Neuronal stem cell (in vitro differentiated cells): ENCODE measurements around the gene PIGV.

Experiments
- DNase-seq: peaks from one replicate; pipeline ENCODE4 v3.0.0-alpha.2; 2013; ENCODE audit warnings: low spot score
- H2AFZ ChIP-seq: one replicate; pipeline ENCODE4 v1.6.1; 2013; ENCODE audit warnings: mild to moderate bottlenecking, low read length, inconsistent platforms
- H2AK5ac ChIP-seq: 2 replicates; pipeline ENCODE4 v1.6.1; 2013; ENCODE audit warnings: low read depth, mild to moderate bottlenecking, inconsistent platforms, low read length, moderate library complexity, mixed read lengths
- H2BK120ac ChIP-seq: 2 replicates; pipeline ENCODE4 v1.6.1; 2013; ENCODE audit warnings: low read depth, mild to moderate bottlenecking, inconsistent platforms, low read length, moderate library complexity, mixed read lengths
- H2BK12ac ChIP-seq: one replicate; pipeline ENCODE4 v1.6.1; 2013; ENCODE audit warnings: low read length, inconsistent platforms
- H2BK15ac ChIP-seq: 2 replicates; pipeline ENCODE4 v1.6.1; 2013; ENCODE audit warnings: mild to moderate bottlenecking, low read length, inconsistent platforms, mixed read lengths
- H2BK5ac ChIP-seq: one replicate; pipeline ENCODE4 v1.6.1; 2013; ENCODE audit warnings: inconsistent platforms, mild to moderate bottlenecking, low read length, moderate library complexity
- H3K14ac ChIP-seq: one replicate; pipeline ENCODE4 v1.6.1; 2013; ENCODE audit warnings: low read length, inconsistent platforms
- H3K18ac ChIP-seq: 2 replicates; pipeline ENCODE4 v1.6.1; 2013; ENCODE audit warnings: low read length, inconsistent platforms
- H3K23ac ChIP-seq: 2 replicates; pipeline ENCODE4 v1.6.1; 2013; ENCODE audit warnings: low read depth, mild to moderate bottlenecking, mixed read lengths, low read length, inconsistent platforms; ENCODE audit not compliant: poor library complexity
- H3K27ac ChIP-seq: replicated peaks from 3 replicates; pipeline ENCODE4 v1.5.1; 2013; ENCODE audit warnings: low read length, inconsistent platforms
- H3K27me3 ChIP-seq, 3 experiments: 2 replicates each; pipeline ENCODE4 v1.6.1; 2013; ENCODE audit warnings: low read length in 3 of 3, mild to moderate bottlenecking in 2 of 3, inconsistent platforms in 1 of 3, low read depth in 1 of 3, mixed read lengths in 1 of 3, moderate library complexity in 1 of 3; ENCODE audit not compliant: control insufficient read depth in 3 of 3, insufficient read depth in 3 of 3
- H3K36me3 ChIP-seq, 2 donors: replicated peaks in 1 of 2; 2 replicates each; pipeline ENCODE4 v1.6.1; 2013; ENCODE audit warnings: low read length in 2 of 2; ENCODE audit not compliant: control insufficient read depth in 2 of 2, insufficient read depth in 2 of 2
- H3K4ac ChIP-seq: 2 replicates; pipeline ENCODE4 v1.6.1; 2013; ENCODE audit warnings: inconsistent platforms, mild to moderate bottlenecking, low read length, moderate library complexity
- H3K4me1 ChIP-seq, 2 donors: 1 replicate in 1 of 2; 2 replicates in 1 of 2; pipeline ENCODE4 v1.6.1; 2013; ENCODE audit warnings: low read length in 2 of 2, low read depth in 1 of 2; ENCODE audit not compliant: control insufficient read depth in 2 of 2, insufficient read depth in 1 of 2
- H3K4me2 ChIP-seq: one replicate; pipeline ENCODE4 v1.6.1; 2013; ENCODE audit warnings: mild to moderate bottlenecking, low read length, inconsistent platforms; ENCODE audit not compliant: insufficient read depth, poor library complexity, severe bottlenecking
- H3K4me3 ChIP-seq, 2 donors: 2 replicates each; pipeline ENCODE4 v1.5.1; 2013; ENCODE audit warnings: low read length in 2 of 2, mild to moderate bottlenecking in 2 of 2, inconsistent platforms in 1 of 2, moderate library complexity in 1 of 2
- H3K79me1 ChIP-seq: one replicate; pipeline ENCODE4 v1.6.1; 2013; ENCODE audit warnings: low read depth, mild to moderate bottlenecking, inconsistent platforms, low read length, moderate library complexity
- H3K9ac ChIP-seq: one replicate; pipeline ENCODE4 v1.6.1; 2013; ENCODE audit warnings: mild to moderate bottlenecking, low read depth, low read length, inconsistent platforms; ENCODE audit not compliant: poor library complexity
- H3K9me3 ChIP-seq, 2 donors: replicated peaks in 1 of 2; 2 replicates each; pipeline versions ENCODE3 to v1.6.1; 2013; ENCODE audit warnings: low read length in 2 of 2, mild to moderate bottlenecking in 2 of 2, inconsistent platforms in 1 of 2, low read depth in 1 of 2, mixed read lengths in 1 of 2, moderate library complexity in 1 of 2; ENCODE audit not compliant: control insufficient read depth in 2 of 2, insufficient read depth in 1 of 2
- H4K8ac ChIP-seq: one replicate; pipeline ENCODE4 v1.6.1; 2013; ENCODE audit warnings: low read depth, mild to moderate bottlenecking, inconsistent platforms, low read length, moderate library complexity
- H4K91ac ChIP-seq: one replicate; pipeline ENCODE4 v1.6.1; 2013; ENCODE audit warnings: low read length, low read depth, mild to moderate bottlenecking, inconsistent platforms; ENCODE audit not compliant: poor library complexity
- WGBS, 2 donors: extraction: QIAGEN DNeasy Blood & Tissue Kit; methylation state at CpG; one replicate each; pipeline ENCODE4 v1.1.7; 2013; ENCODE audit warnings: missing lambda C conversion rate in 2 of 2, mixed read lengths in 1 of 2; ENCODE audit not compliant: insufficient read length in 2 of 2, insufficient replicate concordance in 1 of 2; ENCODE audit errors: extremely low coverage in 2 of 2; 5-methylcytosine and 5-hydroxymethylcytosine counted together

Gene PIGV

GRCh38 chr1:26827663-26828062 is 39.9 kb downstream of the PIGV start:
- H3K9me3 ChIP-seq = no peaks in the 10 kb centered on the region
- peak overlapping the region; percentile 27 for H2BK120ac ChIP-seq
- H3K4ac ChIP-seq = no peak overlapping the region
- no peak overlapping the region for H2BK15ac ChIP-seq
- H3K79me1 ChIP-seq = peaks cover 28% of the 10 kb centered on the region
- H4K8ac ChIP-seq = no peak overlapping the region
- H3K36me3 ChIP-seq = peaks cover 11 to 37% of the 10 kb centered on the region in 2 donors
- H3K9ac ChIP-seq = no peak overlapping the region
- DNase-seq = no peak
- no peak overlapping the region for H3K14ac ChIP-seq
- H2AK5ac ChIP-seq = peak overlapping the region; percentile 94
- no peak overlapping the region for H2BK12ac ChIP-seq
- peaks cover 5 to 19% of the 10 kb centered on the region in 2 donors for H3K4me1 ChIP-seq
- H3K4me2 ChIP-seq = peak overlapping the region; percentile 72
- peak overlapping the region; percentile 77 to 91 for H3K4me3 ChIP-seq
- H2BK5ac ChIP-seq = no peak overlapping the region
- no peak overlapping the region for H2AFZ ChIP-seq
- no peaks in the 10 kb centered on the region for H3K27me3 ChIP-seq
- H3K27ac ChIP-seq = no peak overlapping the region
- no peak overlapping the region for H3K18ac ChIP-seq
- WGBS, 2 donors = no CpG with 5 or more reads among the region's 11 CpGs
- no peak overlapping the region for H3K23ac ChIP-seq
- no peak overlapping the region for H4K91ac ChIP-seq

DNA sequence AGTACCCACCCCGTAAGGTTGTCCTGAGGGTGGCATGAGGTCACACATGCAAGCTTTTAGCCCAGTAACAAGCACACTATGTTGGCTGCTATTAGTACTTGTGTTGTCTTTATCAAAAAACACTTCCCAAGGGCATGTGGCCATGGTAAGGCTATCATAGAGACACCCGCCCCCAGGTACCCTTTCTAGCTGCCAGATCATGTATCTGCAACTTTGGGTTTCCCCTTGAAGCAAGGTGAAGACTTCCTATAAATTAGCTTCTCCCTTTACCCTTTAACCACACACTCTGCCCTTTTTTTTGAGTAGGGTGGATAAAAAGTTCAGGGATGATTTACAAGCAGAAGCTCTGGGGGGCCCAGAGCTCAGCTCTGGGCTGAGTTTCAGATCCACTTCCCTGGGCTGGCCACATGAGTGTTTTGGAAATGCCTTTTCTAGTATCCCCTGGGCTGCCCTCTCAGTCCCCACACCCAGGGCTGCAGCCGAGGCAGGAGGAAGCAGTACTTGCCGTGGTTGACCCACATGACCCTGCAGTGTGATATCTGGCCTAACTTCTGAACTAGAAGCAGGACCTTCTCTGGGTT is 40.8 kb downstream of the PIGV start:
- DNase-seq = no peak
- no peak overlapping the region for H2BK5ac ChIP-seq
- no CpG with 5 or more reads among the region's 4 CpGs for WGBS, 2 donors

DNA sequence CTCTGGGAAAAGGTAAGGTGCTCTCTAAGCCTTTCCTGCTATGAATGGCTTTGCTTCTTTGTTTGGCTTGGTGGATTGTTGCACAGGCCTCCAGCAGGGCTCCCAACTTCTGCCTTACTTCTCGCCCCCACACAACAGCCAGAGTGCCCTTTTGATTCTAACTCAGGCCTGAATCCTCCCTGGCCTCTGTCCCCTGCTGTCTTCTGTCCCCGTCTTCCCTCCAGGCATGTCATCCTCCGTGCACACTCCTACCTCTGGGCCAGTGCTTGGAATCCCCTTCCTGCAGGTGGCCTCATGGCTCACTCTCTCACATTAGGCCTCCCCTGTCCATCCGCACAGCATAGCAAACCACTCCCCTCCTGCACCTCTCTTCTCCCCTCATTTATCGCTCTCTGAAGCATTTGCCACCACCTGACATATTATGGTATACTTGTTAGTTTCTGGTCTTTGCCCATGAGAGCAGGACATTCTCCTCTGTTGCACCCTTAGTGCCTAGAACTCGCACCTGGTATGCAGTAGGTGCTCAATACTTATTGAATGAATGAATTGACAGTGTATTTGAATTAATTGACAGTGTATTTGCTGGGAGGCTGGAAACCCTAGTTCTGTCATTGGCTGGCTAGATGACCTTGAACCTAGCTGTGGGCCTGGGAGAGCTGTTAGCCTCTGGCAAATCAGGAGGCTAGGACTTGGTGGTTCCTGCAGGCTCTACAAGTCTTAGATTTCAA is 41.6 kb downstream of the PIGV start:
- Histone ChIP-seq H2AK5ac (peak overlapping the region; percentile 33), H3K79me1 (peaks cover 28% of the 10 kb centered on the region), H3K9me3 (peaks cover 0 to 2% of the 10 kb centered on the region in 2 donors), H3K18ac (no peak overlapping the region), H2BK15ac (no peak overlapping the region), H3K9ac (no peak overlapping the region), H4K8ac (no peak overlapping the region), H3K4me1 (peaks cover 5 to 19% of the 10 kb centered on the region in 2 donors), H3K27me3 (no peaks in the 10 kb centered on the region), H2BK5ac (no peak overlapping the region), H3K27ac (peak overlapping the region; percentile 13), H2BK120ac (no peak overlapping the region), H3K23ac (no peak overlapping the region), H3K4ac (no peak overlapping the region), H3K14ac (no peak overlapping the region), H3K4me3 (no peak overlapping the region), H4K91ac (no peak overlapping the region), H2AFZ (no peak overlapping the region), H3K4me2 (no peak overlapping the region), H2BK12ac (no peak overlapping the region), H3K36me3 (peaks cover 24 to 53% of the 10 kb centered on the region in 2 donors)
- WGBS, 2 donors = no CpG with 5 or more reads among the region's 6 CpGs
- DNase-seq = no peak

More for the DNA sequence above, 40.8 kb downstream of the PIGV start:
- H3K14ac ChIP-seq = no peak overlapping the region
- no peak overlapping the region for H3K9ac ChIP-seq
- H3K4me3 ChIP-seq = no peak overlapping the region
- H2BK120ac ChIP-seq = no peak overlapping the region
- peak overlapping the region; percentile 13 for H3K27ac ChIP-seq
- no peak overlapping the region for H2AK5ac ChIP-seq
- H4K91ac ChIP-seq = no peak overlapping the region
- no peak overlapping the region for H3K18ac ChIP-seq
- H3K4me2 ChIP-seq = no peak overlapping the region
- H2BK15ac ChIP-seq = no peak overlapping the region
- no peak overlapping the region for H2BK12ac ChIP-seq
- no peak overlapping the region for H2AFZ ChIP-seq
- no peaks in the 10 kb centered on the region for H3K27me3 ChIP-seq
- peaks cover 5 to 19% of the 10 kb centered on the region in 2 donors for H3K4me1 ChIP-seq
- H3K9me3 ChIP-seq = no peaks in the 10 kb centered on the region
- H3K36me3 ChIP-seq = peaks cover 16 to 45% of the 10 kb centered on the region in 2 donors
- H3K23ac ChIP-seq = no peak overlapping the region
- no peak overlapping the region for H3K4ac ChIP-seq
- peaks cover 26% of the 10 kb centered on the region for H3K79me1 ChIP-seq
- H4K8ac ChIP-seq = no peak overlapping the region

GRCh38 chr1:26831059-26831458 is 43.3 kb downstream of the PIGV start:
- H3K27ac ChIP-seq = no peak overlapping the region
- H2BK12ac ChIP-seq = no peak overlapping the region
- WGBS, 2 donors = no CpG with 5 or more reads among the region's 3 CpGs
- H3K14ac ChIP-seq = no peak overlapping the region
- no peak overlapping the region for H2AFZ ChIP-seq
- H3K4me1 ChIP-seq = peaks cover 5 to 18% of the 10 kb centered on the region in 2 donors
- H3K18ac ChIP-seq = no peak overlapping the region
- H3K36me3 ChIP-seq = peaks cover 34 to 68% of the 10 kb centered on the region in 2 donors
- no peak overlapping the region for H4K8ac ChIP-seq
- no peak overlapping the region for H2AK5ac ChIP-seq
- DNase-seq = no peak
- no peak overlapping the region for H2BK15ac ChIP-seq
- no peak overlapping the region for H3K9ac ChIP-seq
- no peak overlapping the region for H2BK5ac ChIP-seq
- H3K9me3 ChIP-seq = peaks cover 0 to 4% of the 10 kb centered on the region in 2 donors
- no peak overlapping the region for H3K23ac ChIP-seq
- no peak overlapping the region for H3K4me2 ChIP-seq
- H3K79me1 ChIP-seq = peaks cover 32% of the 10 kb centered on the region
- no peak overlapping the region for H4K91ac ChIP-seq
- peaks cover 0 to 1% (median 0%) of the 10 kb centered on the region in 3 experiments for H3K27me3 ChIP-seq
- no peak overlapping the region for H3K4me3 ChIP-seq
- no peak overlapping the region for H3K4ac ChIP-seq
- H2BK120ac ChIP-seq = no peak overlapping the region
